Measurements from ENCODE around the gene FAM13A.

Gene FAM13A

GRCh38 chr4:88819818-88820697, 236.9 kb downstream of the FAM13A start:
- peak overlapping the region; percentile 84 for H3K27ac ChIP-seq
- TF ChIP-seq, protein P1, sequence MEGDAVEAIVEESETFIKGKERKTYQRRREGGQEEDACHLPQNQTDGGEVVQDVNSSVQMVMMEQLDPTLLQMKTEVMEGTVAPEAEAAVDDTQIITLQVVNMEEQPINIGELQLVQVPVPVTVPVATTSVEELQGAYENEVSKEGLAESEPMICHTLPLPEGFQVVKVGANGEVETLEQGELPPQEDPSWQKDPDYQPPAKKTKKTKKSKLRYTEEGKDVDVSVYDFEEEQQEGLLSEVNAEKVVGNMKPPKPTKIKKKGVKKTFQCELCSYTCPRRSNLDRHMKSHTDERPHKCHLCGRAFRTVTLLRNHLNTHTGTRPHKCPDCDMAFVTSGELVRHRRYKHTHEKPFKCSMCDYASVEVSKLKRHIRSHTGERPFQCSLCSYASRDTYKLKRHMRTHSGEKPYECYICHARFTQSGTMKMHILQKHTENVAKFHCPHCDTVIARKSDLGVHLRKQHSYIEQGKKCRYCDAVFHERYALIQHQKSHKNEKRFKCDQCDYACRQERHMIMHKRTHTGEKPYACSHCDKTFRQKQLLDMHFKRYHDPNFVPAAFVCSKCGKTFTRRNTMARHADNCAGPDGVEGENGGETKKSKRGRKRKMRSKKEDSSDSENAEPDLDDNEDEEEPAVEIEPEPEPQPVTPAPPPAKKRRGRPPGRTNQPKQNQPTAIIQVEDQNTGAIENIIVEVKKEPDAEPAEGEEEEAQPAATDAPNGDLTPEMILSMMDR (conservative IDR thresholded peaks at IDR 0.05) = no peak

GRCh38 chr4:88818631-88819470, 238.1 kb downstream of the FAM13A start:
- TF ChIP-seq, protein P1 (conservative IDR thresholded peaks at IDR 0.05) = peak; percentile 94
- peak overlapping the region; percentile 4; the same call in 1 of the 2 replicates for H3K27ac ChIP-seq

DNA sequence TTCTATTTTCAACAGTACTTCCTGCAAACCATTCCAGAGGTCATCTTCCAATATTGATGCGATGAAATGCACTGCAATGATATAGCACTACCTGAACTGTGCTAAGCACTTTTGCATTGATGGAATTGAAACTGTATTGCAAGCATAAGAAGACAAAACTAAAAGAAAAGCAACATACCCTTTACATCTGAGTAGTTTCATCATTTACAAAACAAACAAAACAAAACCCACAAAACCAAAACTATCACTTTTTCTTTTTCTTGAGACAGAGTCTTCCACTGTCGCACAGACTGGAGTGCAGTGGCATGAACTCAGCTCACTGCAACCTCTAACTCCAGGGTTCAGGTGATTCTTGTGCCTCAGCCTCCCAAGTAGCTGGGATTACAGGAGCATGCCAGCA, 239.2 kb downstream of the FAM13A start:
- TF ChIP-seq, protein P1 (conservative IDR thresholded peaks at IDR 0.05) = no peak
- peak overlapping the region; percentile 4; the same call in 1 of the 2 replicates for H3K27ac ChIP-seq

GRCh38 chr4:88816360-88816759, 240.6 kb downstream of the FAM13A start:
- H3K27ac ChIP-seq = no peak overlapping the region
- TF ChIP-seq, protein P1 (conservative IDR thresholded peaks at IDR 0.05) = no peak

DNA sequence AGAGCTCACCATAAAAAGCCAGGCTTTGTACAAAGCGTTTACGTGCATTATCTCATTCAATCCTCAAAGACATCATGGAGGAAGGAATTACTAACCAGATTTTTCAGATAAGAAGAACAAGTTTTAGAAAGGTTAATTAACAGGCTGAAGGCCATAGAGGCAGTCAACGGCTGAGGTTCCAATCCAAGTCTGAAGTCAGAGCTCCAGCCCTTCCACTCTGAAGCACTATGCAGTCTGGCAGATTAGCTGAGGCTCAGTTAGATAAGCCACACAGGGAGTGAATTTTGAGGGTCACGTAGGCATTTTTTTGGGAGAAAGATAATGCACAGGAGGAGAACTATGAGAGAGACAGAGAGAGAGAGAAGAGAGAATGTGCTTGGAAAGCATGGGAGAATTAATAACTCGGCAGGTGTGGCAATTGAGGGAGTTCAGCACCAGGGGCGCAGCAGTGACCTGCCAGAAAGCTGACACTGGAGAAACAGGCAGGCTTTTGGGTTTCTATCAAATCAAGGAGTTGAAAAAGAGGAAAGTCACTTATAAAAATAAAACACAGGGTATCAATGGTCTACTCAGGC, 242.9 kb downstream of the FAM13A start:
- TF ChIP-seq, protein P1 (conservative IDR thresholded peaks at IDR 0.05) = no peak; the same call in 1 of the 2 replicates

GRCh38 chr4:88813013-88813412, 244.0 kb downstream of the FAM13A start:
- no peak overlapping the region for H3K27ac ChIP-seq
- TF ChIP-seq, protein P1 (conservative IDR thresholded peaks at IDR 0.05) = no peak

More for the DNA sequence above, 242.9 kb downstream of the FAM13A start:
- H3K27ac ChIP-seq = no peak overlapping the region

- no peak overlapping the region for H3K27ac ChIP-seq
- TF ChIP-seq, protein P1 (conservative IDR thresholded peaks at IDR 0.05) = no peak
Observed at GRCh38 chr4:88812420-88812819, 244.6 kb downstream of the FAM13A start.
